H1 (cell line): ENCODE results near the gene OR5B21. TPM values are rescaled to one million over a fixed set of nuclear protein-coding genes. Genes with fewer than 3 reads are reported as not detected.

Experiments used
- CTCF ChIA-PET: fragments of 300-600 bp; sonication (Branson Sonifier 250); formaldehyde crosslinking; loops from one replicate; lab custom pipeline; 2021; ENCODE audit not compliant: partially characterized antibody; lab: Charles Lee
- POLR2A ChIA-PET: fragments of 300-600 bp; sonication (Branson Sonifier 250); formaldehyde crosslinking; loops from one replicate; lab custom pipeline; 2021; ENCODE audit warnings: inconsistent platforms; ENCODE audit not compliant: partially characterized antibody; lab: Charles Lee
- DNase-seq, 2 experiments: peaks; one replicate each; pipeline versions ENCODE4 v3.0.0 to v3.0.0-alpha.2; 2010 to 2022; ENCODE audit warnings: low spot score in 2 of 2, low read depth in 1 of 2, mixed read lengths in 1 of 2
- FAIRE-seq: peaks from 2 replicates; lab custom pipeline; 2011; peaks lifted over from hg19 to GRCh38; lab: Jason Lieb, UNC
- H2AFZ ChIP-seq: 2 replicates; pipeline ENCODE4 v1.8.1; 2012; ENCODE audit warnings: low read length, inconsistent platforms
- H2AK5ac ChIP-seq: 2 replicates; pipeline ENCODE4 v1.6.1; 2013; ENCODE audit warnings: low read depth, low read length
- H2BK120ac ChIP-seq: replicated peaks from 2 replicates; pipeline ENCODE3; 2013; ENCODE audit warnings: low read depth, low read length, inconsistent platforms
- H2BK12ac ChIP-seq: 2 replicates; pipeline ENCODE4 v1.6.1; 2013; ENCODE audit warnings: low read depth, low read length
- H2BK15ac ChIP-seq: 2 replicates; pipeline ENCODE4 v1.6.1; 2013; ENCODE audit warnings: low read length
- H2BK20ac ChIP-seq: 2 replicates; pipeline ENCODE4 v1.6.1; 2013; ENCODE audit warnings: low read length
- H2BK5ac ChIP-seq: 2 replicates; pipeline ENCODE4 v1.6.1; 2013; ENCODE audit warnings: low read depth, low read length
- H3K14ac ChIP-seq: 2 replicates; pipeline ENCODE4 v1.6.1; 2013; ENCODE audit warnings: inconsistent platforms; ENCODE audit not compliant: insufficient read length
- H3K18ac ChIP-seq: 2 replicates; pipeline ENCODE4 v1.6.1; 2013; ENCODE audit warnings: low read length; ENCODE audit errors: extremely low read depth
- H3K23ac ChIP-seq: 2 replicates; pipeline ENCODE4 v1.6.1; 2013; ENCODE audit warnings: inconsistent platforms; ENCODE audit not compliant: insufficient read length
- H3K23me2 ChIP-seq: 2 replicates; pipeline ENCODE4 v1.6.1; 2013; ENCODE audit warnings: low read depth, low read length
- H3K27ac ChIP-seq: 2 replicates; pipeline ENCODE4 v1.6.1; 2011; ENCODE audit warnings: low read depth, low read length, inconsistent platforms
- H3K27me3 ChIP-seq, 4 experiments: replicated peaks in 1 of 4; 1 replicate in 1 of 4; 2 replicates in 3 of 4; pipeline versions ENCODE4 v1.6.1 to v1.8.1; 2011 to 2013; ENCODE audit warnings: low read length in 3 of 4, mild to moderate bottlenecking in 3 of 4, inconsistent platforms in 2 of 4, mixed read lengths in 2 of 4, moderate library complexity in 1 of 4; ENCODE audit not compliant: control insufficient read depth in 3 of 4, insufficient read depth in 3 of 4; ENCODE audit errors: extremely low read depth in 1 of 4
- H3K36me3 ChIP-seq, 4 experiments: 2 replicates each; pipeline versions ENCODE4 v1.6.1 to v1.8.1; 2011 to 2013; ENCODE audit warnings: mild to moderate bottlenecking in 4 of 4, low read length in 3 of 4, moderate library complexity in 2 of 4, control low read depth in 1 of 4, inconsistent platforms in 1 of 4; ENCODE audit not compliant: insufficient read depth in 4 of 4, control insufficient read depth in 2 of 4
- H3K4ac ChIP-seq: replicated peaks from 2 replicates; pipeline ENCODE3; 2013; ENCODE audit warnings: low read length, low read depth, mixed read lengths, inconsistent platforms; ENCODE audit not compliant: insufficient read length
- H3K4me1 ChIP-seq, 4 experiments: replicated peaks in 1 of 4; 1 replicate in 1 of 4; 2 replicates in 3 of 4; pipeline versions ENCODE4 v1.6.1 to v1.8.1; 2011 to 2013; ENCODE audit warnings: low read length in 3 of 4, inconsistent platforms in 2 of 4, mixed read lengths in 1 of 4; ENCODE audit not compliant: insufficient read depth in 4 of 4, control insufficient read depth in 3 of 4
- H3K4me2 ChIP-seq, 2 experiments: 2 replicates each; pipeline versions ENCODE4 v1.6.1 to v1.8.1; 2011 to 2013; ENCODE audit warnings: low read depth in 2 of 2, low read length in 2 of 2, control low read depth in 1 of 2, inconsistent platforms in 1 of 2, mild to moderate bottlenecking in 1 of 2; ENCODE audit not compliant: insufficient read depth in 1 of 2
- H3K4me3 ChIP-seq, 4 experiments: fragments of 200-600, 300-600 bp in 1 of 4; sonication (generic), shearing (Covaris generic), sonication (Bioruptor Twin) in 1 of 4; 2 replicates each; pipeline versions ENCODE4 v1.5.1 to v1.8.1; 2011 to 2016; ENCODE audit warnings: low read length in 4 of 4, low read depth in 3 of 4, control low read depth in 2 of 4, inconsistent platforms in 2 of 4, mild to moderate bottlenecking in 2 of 4, mixed read lengths in 1 of 4, moderate library complexity in 1 of 4; ENCODE audit not compliant: insufficient read depth in 2 of 4; ENCODE audit errors: extremely low read depth in 1 of 4
- H3K56ac ChIP-seq: replicated peaks from 2 replicates; pipeline ENCODE3; 2013; ENCODE audit warnings: low read depth, mild to moderate bottlenecking, mixed read lengths, low read length, inconsistent platforms; ENCODE audit not compliant: insufficient read length
- H3K79me1 ChIP-seq: 2 replicates; pipeline ENCODE4 v1.6.1; 2013; ENCODE audit warnings: low read depth, low read length, control low read depth
- H3K79me2 ChIP-seq, 2 experiments: 2 replicates each; pipeline versions ENCODE4 v1.6.1 to v1.8.1; 2012 to 2013; ENCODE audit warnings: low read length in 2 of 2, mild to moderate bottlenecking in 2 of 2, inconsistent platforms in 1 of 2; ENCODE audit not compliant: insufficient read depth in 2 of 2, control insufficient read depth in 1 of 2
- H3K9ac ChIP-seq, 4 experiments: replicated peaks in 1 of 4; 1 replicate in 1 of 4; 2 replicates in 3 of 4; pipeline versions ENCODE4 v1.6.1 to v1.8.1; 2011 to 2013; ENCODE audit warnings: low read depth in 3 of 4, low read length in 3 of 4, control low read depth in 2 of 4, mild to moderate bottlenecking in 2 of 4, moderate library complexity in 2 of 4, inconsistent platforms in 1 of 4; ENCODE audit errors: extremely low read depth in 1 of 4
- H3K9me3 ChIP-seq, 2 experiments: 2 replicates each; pipeline versions ENCODE4 v1.6.1 to v1.8.1; 2012 to 2013; ENCODE audit warnings: mild to moderate bottlenecking in 2 of 2, moderate library complexity in 2 of 2, control low read depth in 1 of 2, inconsistent platforms in 1 of 2, low read depth in 1 of 2, low read length in 1 of 2, mixed read lengths in 1 of 2; ENCODE audit not compliant: insufficient read depth in 2 of 2
- H4K20me1 ChIP-seq, 2 experiments: replicated peaks in 1 of 2; 2 replicates each; pipeline versions ENCODE3 to v1.8.1; 2011 to 2013; ENCODE audit warnings: inconsistent platforms in 2 of 2, low read length in 2 of 2, mild to moderate bottlenecking in 1 of 2; ENCODE audit not compliant: insufficient read depth in 2 of 2, control insufficient read depth in 1 of 2
- H4K5ac ChIP-seq: 2 replicates; pipeline ENCODE4 v1.6.1; 2013; ENCODE audit warnings: low read length, low read depth, mixed read lengths, inconsistent platforms; ENCODE audit not compliant: insufficient read length
- H4K8ac ChIP-seq: 2 replicates; pipeline ENCODE4 v1.8.0; 2013; ENCODE audit warnings: mild to moderate bottlenecking, moderate library complexity, low read length, inconsistent platforms; ENCODE audit not compliant: insufficient read depth; ENCODE audit errors: extremely low read depth
- H4K91ac ChIP-seq: replicated peaks from 2 replicates; pipeline ENCODE3; 2013; ENCODE audit warnings: low read length, mixed read lengths, inconsistent platforms; ENCODE audit not compliant: insufficient read length
- BRCA1 ChIP-seq: IDR thresholded peaks from 2 replicates; pipeline ENCODE4 v1.6.1; 2012; ENCODE audit warnings: low read depth, low read length, improper control_type of control experiment
- CEBPB ChIP-seq: IDR thresholded peaks from 2 replicates; pipeline ENCODE4 v1.6.1; 2012; ENCODE audit warnings: low read depth, low read length
- EGR1 ChIP-seq: IDR thresholded peaks from 2 replicates; pipeline ENCODE4 v1.6.1; 2011; ENCODE audit warnings: low read depth, low read length, borderline replicate concordance
- GABPA ChIP-seq: IDR thresholded peaks from 2 replicates; pipeline ENCODE4 v1.6.1; 2011; ENCODE audit warnings: mild to moderate bottlenecking, low read length, moderate library complexity, borderline replicate concordance; ENCODE audit not compliant: insufficient read depth
- GTF2F1 ChIP-seq: IDR thresholded peaks from 2 replicates; pipeline ENCODE4 v1.6.1; 2012; ENCODE audit warnings: low read depth, low read length, improper control_type of control experiment, borderline replicate concordance
- HDAC2 ChIP-seq, 2 experiments: fragments of 300-600 bp in 1 of 2; sonication (generic) in 1 of 2; IDR thresholded peaks; 2 replicates each; pipeline ENCODE4 v1.6.1; 2011 to 2012; ENCODE audit warnings: low read depth in 2 of 2, low read length in 2 of 2, mild to moderate bottlenecking in 2 of 2, moderate library complexity in 2 of 2, borderline replicate concordance in 1 of 2, inconsistent platforms in 1 of 2
- JUND ChIP-seq: IDR thresholded peaks from 2 replicates; pipeline ENCODE4 v1.6.1; 2011; ENCODE audit warnings: mild to moderate bottlenecking, improper control_type of control experiment, low read length
- NANOG ChIP-seq: IDR thresholded peaks from 2 replicates; pipeline ENCODE4 v1.6.1; 2011; ENCODE audit warnings: low read length, low read depth, mild to moderate bottlenecking, inconsistent platforms; ENCODE audit not compliant: insufficient read depth, poor library complexity, severe bottlenecking
- POLR2AphosphoS5 ChIP-seq: IDR thresholded peaks from 2 replicates; pipeline ENCODE4 v1.6.1; 2011; ENCODE audit warnings: low read depth, low read length
- RBBP5 ChIP-seq: IDR thresholded peaks from 2 replicates; pipeline ENCODE4 v1.7.1; 2012; ENCODE audit warnings: low read depth, mild to moderate bottlenecking, inconsistent platforms, low read length, moderate library complexity, borderline replicate concordance
- RNF2 ChIP-seq: fragments of 200-900, 300-1000 bp; sonication (generic); IDR thresholded peaks from 2 replicates; pipeline ENCODE4 v1.7.1; 2016; ENCODE audit warnings: borderline replicate concordance, low read depth, mild to moderate bottlenecking, antibody characterized with exemption, low read length; ENCODE audit not compliant: poor library complexity, severe bottlenecking; ENCODE audit errors: missing control alignments
- SIN3A ChIP-seq, 2 experiments: IDR thresholded peaks in 1 of 2; conservative IDR thresholded peaks in 1 of 2; 2 replicates each; pipeline ENCODE4 v1.6.1; 2011 to 2012; ENCODE audit warnings: low read length in 2 of 2, improper control_type of control experiment in 1 of 2, low read depth in 1 of 2, mild to moderate bottlenecking in 1 of 2
- YY1 ChIP-seq: IDR thresholded peaks from 2 replicates; pipeline ENCODE4 v1.6.1; 2011; ENCODE audit warnings: low read depth, mild to moderate bottlenecking, low read length
- WGBS, 2 experiments: shearing (Covaris generic) in 1 of 2; methylation state at CpG; one replicate each; pipeline versions ENCODE4 v1.1.6 to v1.1.7; 2013 to 2015; ENCODE audit warnings: low lambda C conversion rate in 2 of 2, mixed read lengths in 2 of 2, inconsistent platforms in 1 of 2, low coverage in 1 of 2, missing lambda C conversion rate in 1 of 2; ENCODE audit not compliant: insufficient replicate concordance in 2 of 2, insufficient coverage in 1 of 2, insufficient read length in 1 of 2; ENCODE audit errors: extremely low coverage in 1 of 2, missing lambda C conversion rate in 1 of 2; 5-methylcytosine and 5-hydroxymethylcytosine counted together
- polyA plus RNA-seq, 7 experiments: library from polyadenylated mRNA; depleted of rRNA in 3 of 7; stranded (reverse) in 5 of 7; unstranded in 2 of 7; fragments of >200 nt in 5 of 7; fragments of 200-250 nt in 2 of 7; gene quantifications; 1 replicate in 5 of 7; 2 replicates in 1 of 7; 4 replicates in 1 of 7; pipeline versions ENCODE4 v1.2.1 to v1.2.3, GENCODE V29; 2011 to 2013; ENCODE audit warnings: missing spikeins in 2 of 7, mixed read lengths in 2 of 7
- total RNA-seq: library from RNA; stranded (reverse); fragmentation: NEBNext Ultra II Directional; extraction: Animal tissue kit (Norgen Biotek cat#: 25700); gene quantifications from 2 replicates; pipeline ENCODE4 v1.2.1, GENCODE V29; 2021
- TF ChIP-seq, protein P1 (sequence below): IDR thresholded peaks from 2 replicates; pipeline ENCODE4 v1.6.1; 2012; ENCODE audit warnings: inconsistent platforms

OR5B21 gene
- total and polyA plus RNA-seq, 2 of the 8 experiments (the other 6 are each of a cell fraction or from before 2014, with no cell fraction given), result not detected

DNA sequence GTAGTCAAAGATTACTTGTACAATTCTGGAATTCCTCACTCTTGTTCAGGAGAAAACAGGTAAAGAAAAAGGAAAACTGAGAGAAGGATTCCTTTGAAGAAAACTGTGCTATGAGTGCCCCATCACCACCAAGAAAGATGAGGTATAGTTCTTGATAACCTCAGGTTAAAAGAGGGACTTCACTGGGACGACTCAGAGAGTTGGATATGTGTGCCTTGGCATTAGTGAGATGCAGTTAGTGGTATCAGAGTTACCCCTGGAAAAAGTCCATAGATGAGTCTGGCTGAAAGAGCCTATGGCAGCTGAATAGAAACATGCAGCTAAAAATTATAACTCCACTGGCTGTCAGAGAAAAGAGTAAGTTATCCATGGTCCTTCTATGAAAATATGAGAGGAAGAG lies 38.9 kb upstream of the OR5B21 start:
- TF ChIP-seq GTF2F1 (no peak), YY1 (no peak), EGR1 (no peak), BRCA1 (no peak), SIN3A (conservative IDR thresholded peaks at IDR 0.05 in 1 of 2, IDR thresholded peaks at IDR 0.05 in 1 of 2; ENCODE audit: low read depth in 1 of 2, low read length in 2 of 2) (no peak), JUND (no peak), RBBP5 (no peak), POLR2AphosphoS5 (no peak), HDAC2 (IDR thresholded peaks at IDR 0.05; ENCODE audit: borderline replicate concordance in 1 of 2, low read depth in 2 of 2, low read length in 2 of 2) (no peak), NANOG (no peak), GABPA (no peak), RNF2 (no peak), CEBPB (no peak)
- TF ChIP-seq, protein P1, sequence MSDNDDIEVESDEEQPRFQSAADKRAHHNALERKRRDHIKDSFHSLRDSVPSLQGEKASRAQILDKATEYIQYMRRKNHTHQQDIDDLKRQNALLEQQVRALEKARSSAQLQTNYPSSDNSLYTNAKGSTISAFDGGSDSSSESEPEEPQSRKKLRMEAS, result no peak
- Histone ChIP-seq H2AFZ (no peak overlapping the region), H3K18ac (no peak overlapping the region), H2BK12ac (no peak overlapping the region), H3K36me3 (no peaks in the 10 kb centered on the region; a peak in 1 of 8 replicates), H3K27me3 (no peaks in the 10 kb centered on the region), H2BK5ac (no peak overlapping the region), H4K20me1 (no peaks in the 10 kb centered on the region), H4K8ac (no peak overlapping the region), H4K91ac (no peak overlapping the region), H3K23ac (no peak overlapping the region), H2AK5ac (no peak overlapping the region), H2BK20ac (no peak overlapping the region), H3K4me1 (no peaks in the 10 kb centered on the region), H3K9me3 (no peaks in the 10 kb centered on the region), H3K14ac (no peak overlapping the region), H2BK15ac (no peak overlapping the region), H3K23me2 (no peaks in the 10 kb centered on the region), H2BK120ac (no peak overlapping the region), H4K5ac (no peak overlapping the region), H3K4me2 (no peak overlapping the region), H3K79me1 (no peaks in the 10 kb centered on the region), H3K4me3 (no peak overlapping the region), H3K27ac (no peak overlapping the region), H3K56ac (no peak overlapping the region), H3K4ac (no peak overlapping the region), H3K9ac (no peak overlapping the region), H3K79me2 (no peaks in the 10 kb centered on the region)
- DNase-seq (no peak), FAIRE-seq (no peak)
- WGBS, 2 experiments, result 86% methylated on average over 1 of the region's 1 CpG; no CpG with 5 or more reads in 1 of the 2 experiments
- CTCF ChIA-PET, result interaction anchor here (1.0 kb wide), 1 partner anchor 21 kb away, joined by 3 read pairs; no protein-coding TSS in a partner anchor
- POLR2A ChIA-PET, result no interaction called here
